Mammary microvascular endothelial cell (primary cell): ENCODE data around the gene USP30. TPM values are rescaled to one million over a fixed set of nuclear protein-coding genes. Genes with fewer than 3 reads are reported as not detected.

ENCODE experiments used
- total RNA-seq: library from RNA; depleted of rRNA; stranded (reverse); fragments of >200 nt; gene quantifications from 2 replicates; pipeline ENCODE4 v1.2.3, GENCODE V29; 2015

Gene USP30, protein sequence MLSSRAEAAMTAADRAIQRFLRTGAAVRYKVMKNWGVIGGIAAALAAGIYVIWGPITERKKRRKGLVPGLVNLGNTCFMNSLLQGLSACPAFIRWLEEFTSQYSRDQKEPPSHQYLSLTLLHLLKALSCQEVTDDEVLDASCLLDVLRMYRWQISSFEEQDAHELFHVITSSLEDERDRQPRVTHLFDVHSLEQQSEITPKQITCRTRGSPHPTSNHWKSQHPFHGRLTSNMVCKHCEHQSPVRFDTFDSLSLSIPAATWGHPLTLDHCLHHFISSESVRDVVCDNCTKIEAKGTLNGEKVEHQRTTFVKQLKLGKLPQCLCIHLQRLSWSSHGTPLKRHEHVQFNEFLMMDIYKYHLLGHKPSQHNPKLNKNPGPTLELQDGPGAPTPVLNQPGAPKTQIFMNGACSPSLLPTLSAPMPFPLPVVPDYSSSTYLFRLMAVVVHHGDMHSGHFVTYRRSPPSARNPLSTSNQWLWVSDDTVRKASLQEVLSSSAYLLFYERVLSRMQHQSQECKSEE
- total RNA-seq: 6.1 and 6.5 TPM in 2 replicates

DNA sequence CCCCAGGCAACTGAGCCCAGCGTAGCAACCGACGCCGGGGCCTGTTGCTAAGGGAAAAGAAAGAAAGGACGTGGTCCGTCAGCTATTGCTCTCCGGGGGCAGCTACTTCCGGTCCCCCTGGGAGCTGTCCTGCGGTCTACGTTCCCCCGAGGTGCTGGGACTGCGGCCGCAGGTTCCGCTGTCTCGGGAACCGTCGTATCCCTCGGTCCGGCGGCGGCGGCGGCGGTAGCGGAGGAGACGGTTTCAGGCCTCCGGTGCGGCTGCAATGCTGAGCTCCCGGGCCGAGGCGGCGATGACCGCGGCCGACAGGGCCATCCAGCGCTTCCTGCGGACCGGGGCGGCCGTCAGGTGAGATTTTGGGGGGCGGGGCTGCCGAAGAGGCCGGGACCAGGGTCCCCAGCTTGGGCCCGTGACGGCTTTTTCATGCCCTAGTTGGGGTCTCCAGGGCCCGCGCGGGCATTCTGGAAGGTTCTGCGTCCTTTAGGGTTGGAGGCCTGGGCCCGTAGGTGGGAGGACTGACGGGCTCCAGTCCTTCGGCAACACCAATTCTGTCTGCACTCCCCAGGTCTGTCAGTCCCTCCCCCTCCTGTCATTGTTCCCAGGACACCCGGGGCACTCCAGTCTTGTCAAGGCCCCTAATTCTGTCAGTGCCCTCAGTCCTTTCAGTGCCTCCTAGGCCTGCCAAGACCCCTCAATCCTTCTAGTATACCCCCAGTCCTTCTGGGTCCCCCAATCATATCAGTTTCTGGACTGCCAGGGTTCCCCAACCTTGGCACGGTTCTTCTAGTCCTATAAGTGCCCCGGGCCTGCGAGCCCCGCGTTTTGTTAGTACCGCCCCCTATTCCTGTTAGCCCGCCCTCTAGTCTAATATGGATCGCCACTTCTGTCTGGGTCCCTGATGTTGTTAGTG, at the start of gene USP30:
USP30 (plus strand) TSS at position 163 of the 910 bp plus-strand sequence; CDS start at position 266, 103 bp downstream.

DNA sequence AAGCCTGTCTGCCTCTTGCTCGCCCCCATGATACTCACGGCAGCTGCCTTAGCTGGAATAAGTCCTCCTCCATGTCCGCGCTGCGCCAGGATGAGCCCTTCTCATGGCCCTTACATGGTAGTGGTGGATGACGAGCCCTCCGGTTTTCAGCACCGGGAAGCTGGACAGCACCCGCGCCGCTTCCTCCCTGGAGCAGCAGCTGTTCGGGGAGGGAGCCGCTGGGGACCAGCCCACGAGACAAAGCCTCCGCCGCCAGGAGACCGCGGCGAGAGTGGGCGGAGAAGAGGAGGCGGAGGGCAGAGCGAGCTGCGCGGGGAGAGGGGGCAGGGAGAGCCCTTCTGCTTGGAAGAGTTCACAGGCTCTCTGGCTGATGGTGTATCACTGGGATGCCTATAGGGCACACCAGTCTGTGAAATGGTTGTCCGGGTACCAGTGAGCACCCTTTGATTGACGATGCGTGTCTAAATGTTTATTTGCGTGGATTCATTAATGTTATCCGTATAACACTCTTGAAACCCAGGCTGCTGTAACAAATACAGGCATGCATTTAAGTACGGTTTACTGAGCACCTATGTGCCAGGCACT, 31.5 kb upstream of the USP30 start, which contains the start of gene SVOP:
SVOP (minus strand) TSS at position 273 of the 585 bp plus-strand sequence; CDS start at position 73, 200 bp downstream.

DNA sequence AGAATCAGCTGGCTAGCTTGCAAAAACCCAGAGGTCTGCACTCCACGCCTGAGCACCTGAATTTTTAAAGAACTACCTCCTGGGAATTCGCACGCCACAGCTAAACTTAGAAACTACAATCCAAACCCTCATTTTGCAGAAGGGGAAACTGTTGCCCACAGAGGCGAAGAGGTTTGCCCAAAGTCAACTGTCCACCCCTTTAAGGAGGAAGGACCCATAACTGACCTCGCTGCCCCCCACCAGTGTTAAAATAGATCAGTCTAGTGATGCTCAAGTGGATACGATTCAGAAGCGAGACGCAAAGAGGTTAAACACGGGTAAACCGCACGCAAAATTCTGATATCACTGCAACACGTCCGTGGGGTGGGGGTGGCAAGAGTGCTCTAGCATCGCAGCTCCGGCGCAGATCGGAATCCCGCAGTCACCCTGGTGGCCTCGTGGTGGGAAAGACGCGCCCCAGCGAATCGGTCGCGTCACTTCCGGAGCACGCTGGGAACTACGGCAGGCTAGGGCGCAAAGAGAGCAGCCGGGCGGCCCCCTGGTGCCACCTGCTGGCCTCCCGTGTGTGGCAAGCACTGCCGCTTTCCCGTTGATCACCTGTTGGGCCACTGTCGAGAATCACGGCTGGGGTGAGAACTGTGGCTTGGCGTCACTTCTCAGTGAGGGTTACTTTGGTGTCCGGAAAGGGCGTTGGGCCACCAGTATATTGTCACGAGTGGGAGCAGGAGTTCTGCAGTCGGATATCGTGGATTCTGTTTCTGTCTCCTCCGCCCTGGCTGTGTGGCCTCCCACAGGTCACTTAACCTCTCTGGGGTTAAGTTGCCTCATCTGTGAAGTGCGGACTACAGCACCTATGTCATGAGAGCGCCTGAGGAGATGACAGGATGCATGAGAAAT, 40.9 kb downstream of the USP30 start, which contains the start of gene ALKBH2:
ALKBH2 (minus strand) TSS at position 451 of the 897 bp plus-strand sequence. CDS start 686 bp downstream, outside the sequence.

DNA sequence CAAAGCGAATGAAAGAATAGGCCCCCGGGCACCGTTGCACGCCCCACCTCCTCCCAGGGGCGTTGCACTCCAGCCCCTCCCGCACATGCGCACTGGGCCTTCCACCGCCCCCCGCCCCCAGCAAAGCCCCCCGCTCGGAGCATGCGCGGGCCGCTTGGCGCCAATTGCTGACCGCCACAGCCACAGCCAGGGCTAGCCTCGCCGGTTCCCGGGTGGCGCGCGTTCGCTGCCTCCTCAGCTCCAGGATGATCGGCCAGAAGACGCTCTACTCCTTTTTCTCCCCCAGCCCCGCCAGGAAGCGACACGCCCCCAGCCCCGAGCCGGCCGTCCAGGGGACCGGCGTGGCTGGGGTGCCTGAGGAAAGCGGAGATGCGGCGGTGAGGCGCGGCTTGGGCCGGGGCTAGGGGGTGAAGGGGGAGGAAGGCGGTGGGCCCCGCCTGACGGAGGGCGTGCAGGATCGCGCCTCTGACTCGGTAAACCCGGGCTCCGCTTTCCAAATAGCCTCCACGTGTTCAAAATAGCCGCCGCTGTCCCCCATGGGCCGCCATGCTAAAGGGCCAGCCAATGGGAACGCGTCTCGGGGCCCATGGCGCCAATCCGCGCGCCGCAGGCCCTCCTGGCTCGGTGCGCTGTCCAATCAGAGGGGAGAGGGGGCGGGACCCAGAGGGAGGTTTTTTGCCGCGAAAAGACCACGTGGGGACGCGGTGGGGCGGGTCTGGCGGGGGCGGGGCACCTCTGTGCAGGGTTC, 45.2 kb downstream of the USP30 start, which contains the start of gene UNG:
UNG (plus strand) TSS at position 163 of the 748 bp plus-strand sequence; CDS start at position 246, 83 bp downstream.

DNA sequence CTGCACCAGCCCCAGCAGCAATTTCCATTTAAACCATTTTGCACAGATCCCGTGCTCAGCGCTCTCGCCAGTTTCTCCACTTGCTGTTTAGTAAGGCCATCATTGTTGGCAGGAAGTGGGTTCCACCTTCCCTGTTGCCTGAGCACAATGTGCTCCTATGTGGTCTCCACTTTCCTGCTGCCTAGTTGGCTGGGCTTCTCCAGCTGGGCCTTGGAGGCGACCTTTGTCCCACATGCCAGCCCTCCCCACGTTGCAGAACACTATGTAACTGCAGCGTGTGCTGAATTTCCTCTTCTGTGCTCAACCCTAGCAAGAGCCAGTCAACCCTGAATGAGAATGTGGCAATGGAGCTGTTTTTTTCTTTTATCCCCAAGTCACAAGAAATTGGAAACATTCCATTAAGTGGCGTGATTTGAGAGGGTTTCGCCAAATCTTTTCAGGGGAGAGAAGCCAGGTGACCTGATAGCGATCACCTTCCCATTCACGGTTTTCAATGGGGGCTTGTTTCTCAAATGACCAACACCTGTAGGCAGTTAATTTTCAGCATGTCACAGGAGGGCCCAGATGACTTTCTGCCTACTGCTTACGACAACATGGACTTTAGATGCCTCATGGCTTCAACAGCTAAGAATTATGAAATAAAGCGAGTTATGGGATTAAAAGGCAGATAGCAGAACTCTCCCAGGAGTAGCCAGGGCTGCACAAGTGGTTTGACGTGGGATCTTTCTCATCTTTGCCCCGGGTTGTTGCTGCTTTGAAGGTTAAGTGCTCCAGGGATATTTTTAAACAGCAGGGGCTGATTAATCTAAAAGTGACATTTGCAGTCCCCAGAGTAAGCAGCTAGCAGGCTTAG, 63.6 kb downstream of the USP30 start, which contains the start of gene ACACB:
ACACB (plus strand) TSS at position 830 of the 853 bp plus-strand sequence. CDS start 22,819 bp downstream, outside the sequence.

Other genes with a start within 250 kb of the USP30 start
- 17.4 and 21.3 TPM in 2 replicates for gene SSH1, start 195.0 kb upstream of the USP30 start, total RNA-seq
- gene DAO, start 172.5 kb upstream of the USP30 start, total RNA-seq: not detected in 2 replicates
- not detected in 2 replicates for gene SVOP, start 31.5 kb upstream of the USP30 start, total RNA-seq
- 5.9 and 6.1 TPM in 2 replicates for gene ALKBH2, start 40.9 kb downstream of the USP30 start, total RNA-seq
- 120 and 131 TPM in 2 replicates for gene UNG, start 45.0 kb downstream of the USP30 start, total RNA-seq
- 1.1 and 3.1 TPM in 2 replicates for gene ACACB, start 64.0 kb downstream of the USP30 start, total RNA-seq